Epidermal melanocyte (primary cell): ENCODE data around the gene EPHA8.

Experiments used
- DNase-seq: peaks from one replicate; pipeline ENCODE4 v3.0.0; 2011; ENCODE audit warnings: low spot score; ENCODE audit not compliant: insufficient read length

The EPHA8 gene

DNA sequence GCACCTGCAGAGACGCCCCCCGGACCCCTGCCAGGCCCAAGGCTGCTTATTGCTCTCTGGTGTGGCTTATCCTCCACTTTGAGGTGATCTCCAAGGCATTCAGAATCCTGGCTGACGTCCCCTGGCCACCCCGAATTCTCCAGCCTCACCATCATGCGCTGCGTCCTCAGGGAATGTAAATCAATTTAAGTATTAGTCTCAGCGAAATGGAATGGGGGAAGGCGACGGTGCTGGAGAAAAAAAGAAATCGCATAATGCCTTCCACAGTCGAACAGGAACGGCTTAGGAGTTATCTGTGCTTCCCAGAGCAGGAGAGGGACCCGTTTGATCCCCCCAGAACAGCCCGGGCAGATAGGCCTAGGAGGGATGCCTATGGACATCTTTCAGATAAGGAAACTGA is 2.9 kb downstream of the EPHA8 start:
- DNase-seq: no peak

DNA sequence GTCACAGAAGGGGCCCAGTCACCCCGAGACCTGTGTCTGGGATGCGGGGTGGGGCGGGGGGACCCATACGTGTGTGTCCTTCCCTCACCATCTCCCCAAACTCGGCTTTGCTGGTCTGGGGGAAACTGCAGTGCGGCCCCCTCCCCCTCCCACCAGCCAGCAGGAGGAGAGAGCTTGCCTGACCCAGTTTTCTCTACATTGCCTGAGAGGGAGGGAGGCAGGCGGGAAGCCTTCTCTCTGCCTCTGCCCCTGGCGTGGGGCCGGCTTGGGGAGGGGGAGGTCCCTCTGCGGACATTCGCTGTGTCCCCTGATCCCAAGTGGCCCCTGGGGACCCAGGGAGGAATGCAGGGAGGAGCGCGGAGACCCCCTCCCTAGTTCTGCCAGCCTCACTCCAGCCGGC is 3.9 kb downstream of the EPHA8 start:
- no peak for DNase-seq

DNA sequence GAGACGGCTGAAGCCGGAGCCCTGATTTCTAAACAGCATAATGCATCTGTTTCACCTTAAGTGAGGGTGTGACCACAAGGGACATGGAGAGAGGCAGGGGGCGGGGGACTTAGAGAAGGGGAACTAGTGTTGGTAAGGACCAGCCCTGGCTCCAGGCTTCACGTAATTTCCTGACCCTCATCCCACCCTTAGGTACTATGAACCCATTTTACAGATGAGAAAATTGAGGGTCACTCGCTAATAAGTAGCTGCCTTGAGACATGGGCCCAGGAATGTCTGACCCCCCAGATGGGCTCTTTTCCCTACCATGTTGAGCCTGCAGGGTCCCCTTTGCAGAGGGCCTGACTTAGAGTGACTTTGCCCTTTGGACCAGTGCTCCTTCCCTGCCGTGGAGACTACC is 4.7 kb downstream of the EPHA8 start:
- DNase-seq: no peak

DNA sequence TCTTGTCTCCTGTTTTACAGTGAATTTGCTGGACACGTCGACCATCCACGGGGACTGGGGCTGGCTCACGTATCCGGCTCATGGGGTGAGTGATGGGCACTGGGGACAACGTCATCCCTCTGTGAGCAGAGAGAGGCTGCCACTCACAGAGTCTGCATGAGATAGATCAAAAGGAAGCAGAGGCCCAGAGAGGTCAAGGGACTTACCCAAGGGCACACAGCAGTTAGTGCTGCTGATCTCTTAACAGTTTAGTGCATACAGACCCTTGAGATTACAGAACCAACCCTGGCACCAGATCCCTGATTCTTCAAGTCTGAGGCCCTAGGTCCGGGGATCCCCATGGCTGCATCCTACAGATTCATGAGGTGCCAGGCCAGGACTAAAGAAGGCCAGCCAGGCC is 6.0 kb downstream of the EPHA8 start:
- no peak for DNase-seq

DNA sequence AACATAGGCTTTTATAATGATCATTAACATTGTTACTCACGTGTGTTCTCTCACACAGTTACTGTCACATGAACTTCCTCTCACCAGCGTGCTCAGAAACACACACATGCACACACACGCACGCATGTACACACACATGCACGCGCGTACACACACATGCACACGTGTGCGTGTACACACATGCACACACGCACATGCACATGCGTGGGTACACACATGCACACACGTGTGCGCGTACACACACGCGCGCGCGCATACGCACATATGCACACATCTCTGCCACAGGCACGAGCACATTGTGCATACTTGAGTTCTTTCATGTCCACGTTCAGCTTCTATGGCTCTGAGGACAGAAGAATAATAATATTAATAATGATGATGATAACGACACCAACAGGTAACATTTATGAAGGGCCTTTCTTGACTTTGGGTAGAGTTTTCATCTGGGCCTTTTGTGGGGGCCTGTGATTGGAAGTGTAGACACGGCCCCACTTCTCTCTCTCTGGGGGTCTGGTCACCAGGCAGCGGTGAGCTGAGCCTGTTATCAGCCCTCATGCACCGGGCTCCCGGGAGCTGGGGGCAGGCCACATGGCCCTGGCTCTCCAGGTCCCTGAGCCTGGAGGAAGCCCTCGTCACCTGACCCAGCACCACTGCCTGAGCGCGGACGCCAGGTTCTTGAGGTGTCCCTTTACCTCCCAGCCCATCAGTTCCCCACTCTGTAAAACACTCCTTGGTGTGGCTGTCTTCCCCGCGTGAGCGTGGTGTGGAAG is 7.0 kb downstream of the EPHA8 start:
- DNase-seq: no peak

DNA sequence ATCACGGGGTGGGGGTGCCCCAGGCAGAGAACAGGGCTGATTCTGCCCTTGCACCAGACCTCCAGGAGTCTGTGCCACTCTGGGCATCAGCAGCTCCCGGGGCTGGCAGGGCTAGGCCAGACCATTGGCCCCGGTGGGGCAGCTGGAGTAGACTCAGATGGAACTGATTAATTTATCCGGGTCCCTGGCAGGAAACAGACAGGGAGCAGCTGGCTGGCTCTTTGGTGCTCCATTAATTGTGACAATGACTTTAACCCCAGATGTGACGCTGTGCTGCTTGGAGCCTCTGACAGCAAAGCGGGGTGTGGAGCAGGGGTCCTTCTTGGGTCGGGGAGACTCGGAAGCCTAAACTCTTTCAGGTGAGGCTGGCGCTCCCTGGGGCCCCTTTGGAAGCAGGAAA is 9.5 kb downstream of the EPHA8 start:
- DNase-seq: no peak

DNA sequence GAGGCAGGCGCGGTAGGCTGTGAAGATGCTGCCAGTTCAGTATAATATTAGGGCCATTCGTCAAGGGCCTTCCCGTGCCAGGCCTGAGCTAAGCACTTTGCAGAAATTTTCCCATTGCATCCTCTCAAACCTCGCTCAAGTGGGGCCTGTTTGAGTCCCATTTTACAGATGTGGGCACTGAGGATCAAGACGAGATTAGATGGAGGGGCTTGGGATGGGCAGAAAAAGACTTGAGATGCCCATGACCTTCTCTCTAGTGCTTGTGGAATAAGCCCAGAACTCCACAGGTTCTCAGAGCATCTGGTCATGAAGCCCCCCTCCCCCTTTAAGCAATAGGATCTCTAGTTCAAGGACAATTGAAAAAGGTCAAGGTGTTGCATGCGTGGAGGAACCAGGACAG is 9.9 kb downstream of the EPHA8 start:
- DNase-seq: no peak

DNA sequence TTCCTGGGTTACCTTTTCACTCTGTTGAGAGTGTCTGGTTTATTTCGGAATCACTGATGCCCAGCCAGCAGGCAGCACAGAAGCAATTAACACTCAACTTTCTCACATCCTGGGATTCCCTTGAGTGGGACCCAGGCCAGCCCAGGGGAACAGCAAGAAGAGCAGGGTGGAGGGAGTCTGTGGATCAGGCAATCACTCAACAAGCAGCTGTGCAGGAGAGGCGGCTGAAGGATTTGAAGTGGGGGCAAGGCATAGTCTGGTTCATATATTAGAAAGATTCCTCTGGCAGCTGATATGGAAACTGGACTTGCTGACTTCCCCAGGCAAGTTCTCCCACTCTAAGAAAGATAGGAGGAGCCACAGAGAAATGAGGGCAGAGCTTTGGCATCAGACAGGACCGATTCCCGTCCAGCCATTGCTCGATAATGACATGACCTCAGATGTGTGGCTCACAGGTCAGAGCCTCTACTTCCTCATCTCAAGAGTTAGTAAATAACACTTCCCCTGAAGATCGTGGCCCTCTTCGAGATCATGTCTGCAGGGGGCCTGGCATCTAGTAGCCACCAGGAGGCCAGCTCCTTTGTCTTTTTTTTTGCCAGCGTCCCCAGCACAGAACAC is 12.4 kb downstream of the EPHA8 start:
- no peak for DNase-seq

DNA sequence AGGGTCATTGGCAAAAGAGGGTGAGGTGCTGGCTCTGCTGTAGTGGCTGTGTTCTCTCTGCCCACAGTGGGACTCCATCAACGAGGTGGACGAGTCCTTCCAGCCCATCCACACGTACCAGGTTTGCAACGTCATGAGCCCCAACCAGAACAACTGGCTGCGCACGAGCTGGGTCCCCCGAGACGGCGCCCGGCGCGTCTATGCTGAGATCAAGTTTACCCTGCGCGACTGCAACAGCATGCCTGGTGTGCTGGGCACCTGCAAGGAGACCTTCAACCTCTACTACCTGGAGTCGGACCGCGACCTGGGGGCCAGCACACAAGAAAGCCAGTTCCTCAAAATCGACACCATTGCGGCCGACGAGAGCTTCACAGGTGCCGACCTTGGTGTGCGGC is 12.9 kb downstream of the EPHA8 start:
- DNase-seq: no peak

DNA sequence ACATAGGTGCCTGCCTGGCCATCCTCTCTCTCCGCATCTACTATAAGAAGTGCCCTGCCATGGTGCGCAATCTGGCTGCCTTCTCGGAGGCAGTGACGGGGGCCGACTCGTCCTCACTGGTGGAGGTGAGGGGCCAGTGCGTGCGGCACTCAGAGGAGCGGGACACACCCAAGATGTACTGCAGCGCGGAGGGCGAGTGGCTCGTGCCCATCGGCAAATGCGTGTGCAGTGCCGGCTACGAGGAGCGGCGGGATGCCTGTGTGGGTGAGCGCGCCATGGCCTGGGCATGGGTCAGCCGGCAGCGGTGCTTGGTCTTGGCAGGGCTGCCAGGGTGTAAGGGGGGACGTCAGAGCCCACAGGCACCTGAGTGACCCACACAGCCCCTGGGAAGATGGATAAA is 13.3 kb downstream of the EPHA8 start:
- DNase-seq: no peak

DNA sequence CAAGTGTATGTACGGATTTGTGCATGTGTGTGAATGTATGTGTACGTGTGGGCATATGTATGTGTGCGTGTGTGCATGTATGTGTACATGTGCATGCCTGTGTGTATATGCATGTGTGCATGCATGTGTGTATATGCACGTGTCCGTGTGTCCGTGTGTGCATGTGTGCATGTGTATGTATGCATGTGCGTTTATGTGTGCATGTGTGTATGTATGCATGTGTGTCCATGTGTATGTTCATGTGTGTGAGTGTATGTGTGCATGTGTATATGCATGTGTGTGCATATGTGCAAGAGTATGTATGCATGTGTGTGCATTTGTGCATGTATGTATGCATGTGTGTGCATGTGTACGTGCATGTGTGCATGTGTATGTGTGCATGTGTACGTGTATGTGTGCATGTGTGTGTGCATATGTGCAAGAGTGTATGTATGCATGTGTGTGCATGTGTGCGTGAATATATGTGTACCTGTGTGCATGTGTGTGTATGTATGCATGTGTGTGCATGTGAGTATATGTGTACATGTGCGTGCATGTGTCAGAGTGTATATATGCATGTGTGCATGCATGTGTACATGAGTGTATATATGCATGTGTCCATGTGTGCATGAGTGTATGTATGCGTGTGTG is 15.6 kb downstream of the EPHA8 start:
- DNase-seq: no peak

DNA sequence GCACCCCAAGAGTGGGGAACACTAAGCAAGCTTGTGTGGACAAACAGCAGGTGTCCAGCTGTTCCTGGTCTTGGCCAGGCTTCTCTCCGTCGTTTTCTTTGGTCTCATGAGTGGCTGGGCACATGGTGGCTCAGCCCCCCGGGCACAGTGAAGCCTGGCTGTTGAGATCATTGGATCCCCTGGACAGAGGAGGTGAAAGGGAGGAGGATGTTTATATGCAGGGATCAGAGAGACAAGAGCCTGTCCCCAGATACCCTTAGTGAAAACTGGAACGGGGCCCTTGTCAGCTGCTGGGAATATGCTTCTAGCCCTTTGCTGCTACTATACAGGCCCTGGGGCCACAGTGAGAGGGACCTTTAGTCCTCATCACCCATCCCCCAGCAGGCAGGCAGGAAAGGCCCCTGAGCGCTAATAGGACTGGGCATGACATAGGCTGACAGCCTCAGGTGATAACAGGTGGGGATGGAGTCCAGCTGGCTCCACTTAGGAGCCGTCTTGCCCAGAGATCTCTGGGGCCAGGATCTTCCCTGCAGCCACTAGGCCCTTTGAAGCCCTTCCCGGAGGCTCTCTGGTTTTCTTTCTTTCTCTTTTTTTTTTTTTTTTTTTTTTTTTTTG is 16.4 kb downstream of the EPHA8 start:
- DNase-seq: no peak

DNA sequence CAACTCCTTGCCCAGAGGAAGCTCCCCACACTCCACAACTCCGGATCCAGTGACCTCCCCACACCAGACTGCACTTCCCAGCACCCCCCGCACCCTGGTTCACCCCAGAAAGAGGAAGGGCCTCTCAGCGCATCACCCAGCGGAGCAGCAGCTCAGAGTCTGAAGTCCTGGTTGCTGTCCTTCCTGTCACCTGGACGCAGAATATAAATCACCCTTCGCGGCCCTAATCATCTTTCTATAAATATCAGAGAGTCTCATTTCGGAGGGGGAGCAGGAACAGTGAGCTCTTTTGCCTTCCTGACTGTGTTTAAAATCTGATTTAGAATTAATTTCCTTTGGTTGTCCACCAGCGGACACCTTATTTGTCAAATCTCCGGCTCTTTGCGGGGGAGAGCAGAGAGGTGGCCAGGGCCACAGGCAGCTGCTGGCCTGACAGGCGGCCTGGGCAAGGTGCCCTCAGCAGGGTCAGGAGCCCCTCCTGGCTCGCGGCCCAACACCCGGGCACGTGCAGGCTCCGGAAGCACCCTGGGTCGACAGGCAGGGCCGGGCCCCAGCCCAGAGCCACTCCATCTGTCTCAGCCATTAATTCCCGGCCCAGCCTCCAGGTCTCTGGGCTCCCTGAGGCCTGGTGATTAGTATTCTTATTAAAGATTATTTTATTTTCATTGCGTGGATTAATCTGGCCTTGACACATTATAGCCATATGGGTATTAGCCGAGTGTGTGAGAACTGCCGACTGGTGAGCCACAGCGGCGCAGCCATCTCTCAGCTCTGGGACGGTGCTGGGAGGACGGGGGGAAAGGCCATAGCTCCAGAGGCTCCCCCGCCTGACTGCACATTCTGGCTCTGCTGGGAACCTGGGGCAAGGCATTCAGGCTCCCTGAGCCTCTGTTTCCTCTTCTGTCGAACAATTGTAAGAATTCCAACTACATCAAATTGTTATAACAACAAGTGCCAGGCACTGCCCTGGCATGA is 19.7 kb downstream of the EPHA8 start:
- DNase-seq: no peak

DNA sequence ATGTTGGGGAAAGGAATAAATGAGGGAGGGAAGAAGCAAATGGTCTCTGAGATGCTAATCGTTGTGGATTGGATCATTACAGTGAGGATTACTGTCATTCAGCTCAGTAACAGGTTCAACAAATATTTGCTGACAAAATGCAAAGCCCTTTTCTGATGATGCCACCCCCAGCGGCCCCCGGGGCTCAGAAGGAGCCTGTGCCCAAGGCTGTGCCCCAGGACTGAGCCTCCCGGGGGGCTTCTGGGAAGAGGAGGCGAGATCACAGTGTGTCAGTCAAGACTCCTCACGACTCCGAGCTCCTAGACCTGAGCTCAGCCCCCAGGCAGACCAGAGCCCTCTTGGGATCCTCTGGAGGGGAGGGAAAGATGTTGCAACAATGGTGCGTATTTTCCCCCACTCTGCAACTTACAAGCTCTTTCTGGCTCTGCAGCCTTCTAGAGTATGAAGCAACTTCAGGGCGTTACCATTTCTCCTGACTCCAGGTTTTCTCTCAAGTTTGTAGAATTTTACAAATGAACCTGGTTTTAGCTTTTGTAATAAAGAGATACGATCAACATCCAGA is 20.8 kb downstream of the EPHA8 start:
- DNase-seq: no peak

DNA sequence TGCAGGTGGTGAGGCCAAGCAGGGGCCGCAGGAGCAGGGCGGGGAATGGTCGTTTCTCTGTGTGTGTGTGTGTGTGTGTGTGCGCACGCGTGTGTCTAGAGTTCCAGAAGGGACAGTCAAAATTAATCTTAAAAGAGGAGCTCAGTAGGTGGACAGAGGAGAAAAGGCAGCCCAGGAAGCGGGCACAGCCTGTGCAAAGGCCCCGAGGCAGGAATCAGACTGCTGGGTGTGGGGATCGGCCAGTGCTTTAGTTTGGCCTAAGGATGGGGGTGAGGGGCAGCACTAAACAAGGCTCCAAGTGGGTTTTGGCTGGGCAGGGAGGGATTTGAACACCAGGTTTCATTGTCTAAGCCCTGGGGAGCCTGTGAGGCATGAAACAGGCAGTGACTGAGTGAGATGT is 21.7 kb downstream of the EPHA8 start:
- DNase-seq: no peak

DNA sequence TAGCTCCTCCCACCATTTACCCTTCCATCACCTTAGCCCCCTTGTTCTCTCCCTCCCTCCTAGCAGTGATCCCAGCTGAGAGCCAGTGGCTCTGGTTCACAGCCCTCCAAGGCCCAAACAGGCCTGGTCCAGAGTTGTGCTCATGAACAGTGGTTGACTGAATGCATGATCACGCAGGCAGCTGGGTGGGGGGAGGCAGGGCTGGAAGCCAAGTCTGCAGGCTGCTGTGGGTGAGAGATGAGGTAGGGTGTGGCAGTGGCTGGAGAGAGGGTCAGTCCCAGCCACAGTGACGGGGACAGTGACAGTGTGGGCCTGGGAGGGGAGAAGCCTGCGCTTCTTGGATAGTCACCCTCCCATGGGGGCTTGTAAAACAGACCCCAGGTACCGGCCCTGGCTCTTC is 22.2 kb downstream of the EPHA8 start:
- no peak for DNase-seq

DNA sequence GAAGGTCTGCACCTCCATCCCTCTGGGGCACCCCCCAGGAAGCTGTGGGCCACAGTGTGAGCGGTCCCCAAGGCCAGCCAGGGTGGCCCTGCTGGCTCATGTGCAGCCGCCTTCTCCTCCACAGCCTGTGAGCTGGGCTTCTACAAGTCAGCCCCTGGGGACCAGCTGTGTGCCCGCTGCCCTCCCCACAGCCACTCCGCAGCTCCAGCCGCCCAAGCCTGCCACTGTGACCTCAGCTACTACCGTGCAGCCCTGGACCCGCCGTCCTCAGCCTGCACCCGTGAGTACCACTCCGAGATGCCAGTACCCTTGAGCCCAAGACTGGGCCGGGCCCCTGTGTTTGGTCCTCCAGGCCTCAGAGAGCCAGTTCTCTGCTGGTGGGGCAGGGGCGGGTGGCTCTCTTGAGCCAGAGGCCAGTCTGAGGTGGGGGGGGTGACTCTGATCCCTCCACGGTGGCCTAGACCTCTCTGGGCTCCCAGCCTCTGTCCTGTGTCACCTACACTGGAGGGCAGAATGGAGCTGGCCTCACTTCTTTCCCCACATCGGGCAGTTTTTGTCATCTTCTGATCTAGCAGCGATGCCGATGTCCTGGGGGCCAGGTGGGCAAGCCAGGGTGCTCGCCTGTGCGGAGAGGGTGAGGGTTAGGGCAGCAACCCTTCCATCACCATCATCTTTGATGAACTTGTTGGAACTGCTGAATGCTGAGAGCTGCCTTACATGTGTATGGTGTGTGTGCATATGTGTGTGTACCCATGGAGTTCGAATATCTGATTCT is 23.3 kb downstream of the EPHA8 start:
- DNase-seq: no peak

DNA sequence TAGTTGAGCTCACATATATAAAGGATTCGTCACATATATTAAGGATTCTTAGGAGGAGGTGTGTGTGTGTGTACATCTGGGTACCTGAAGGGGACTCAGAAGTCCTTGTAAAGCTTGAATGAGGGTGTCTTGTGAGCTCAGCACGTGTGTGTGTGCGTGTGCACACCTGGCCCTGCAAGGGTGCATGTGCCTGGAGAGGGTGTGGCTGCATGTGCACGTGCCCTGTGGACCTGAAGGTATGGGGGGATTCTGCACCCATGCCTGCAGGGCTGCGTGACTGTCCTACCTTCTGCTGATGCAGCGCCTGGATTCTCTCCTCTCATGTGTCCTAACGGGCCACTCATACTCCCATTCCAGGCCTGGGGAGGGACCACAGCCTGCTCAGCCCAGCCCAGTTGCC is 24.0 kb downstream of the EPHA8 start:
- DNase-seq: no peak

DNA sequence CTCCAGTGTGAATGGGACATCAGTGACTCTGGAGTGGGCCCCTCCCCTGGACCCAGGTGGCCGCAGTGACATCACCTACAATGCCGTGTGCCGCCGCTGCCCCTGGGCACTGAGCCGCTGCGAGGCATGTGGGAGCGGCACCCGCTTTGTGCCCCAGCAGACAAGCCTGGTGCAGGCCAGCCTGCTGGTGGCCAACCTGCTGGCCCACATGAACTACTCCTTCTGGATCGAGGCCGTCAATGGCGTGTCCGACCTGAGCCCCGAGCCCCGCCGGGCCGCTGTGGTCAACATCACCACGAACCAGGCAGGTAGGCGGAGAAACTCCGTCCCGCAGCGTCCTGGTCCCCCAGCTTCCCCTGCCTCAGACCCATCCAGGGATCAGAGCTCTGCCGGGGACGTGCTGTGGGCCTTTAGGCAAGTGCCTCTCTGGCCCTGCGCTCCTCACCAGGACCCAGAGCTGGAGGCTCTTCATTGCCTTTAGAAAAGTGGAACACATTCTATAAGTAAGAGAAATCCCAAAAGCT is 25.7 kb downstream of the EPHA8 start:
- DNase-seq: no peak

DNA sequence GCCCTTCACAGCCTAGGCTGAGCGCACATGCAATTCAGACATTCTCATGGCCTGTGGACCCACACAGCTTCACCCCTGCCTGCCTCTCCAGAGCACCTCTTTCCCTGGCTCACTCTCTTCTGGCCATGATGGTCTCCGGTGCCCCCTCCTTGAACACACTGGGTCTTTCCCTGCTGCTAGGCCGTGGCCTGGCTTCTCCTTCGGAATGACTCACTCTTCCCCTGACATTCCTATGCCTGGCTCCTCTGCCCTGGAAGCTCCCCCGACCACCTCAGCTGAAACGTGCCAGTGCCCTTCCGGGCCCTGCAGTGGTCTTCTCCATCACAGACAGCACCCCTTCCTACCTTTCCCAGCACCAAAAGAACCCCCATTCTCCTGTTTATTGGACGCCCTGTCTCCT is 28.3 kb downstream of the EPHA8 start:
- DNase-seq: no peak
